ENCODE results near the gene BAHCC1. TPM values are rescaled to one million over a fixed set of nuclear protein-coding genes. Genes with fewer than 3 reads are reported as not detected.

BAHCC1 gene
- total and polyA plus RNA-seq, 10 of the 15 experiments (the other 5 are each of a cell fraction or from before 2014, with no cell fraction given), result 0.03 to 0.14 (median 0.11) TPM; not detected in 6

- H4K20me1 ChIP-seq (ENCODE audit: control insufficient read depth, insufficient read depth), result no peaks in the 10 kb centered on the region
- no peak overlapping the region for H2AFZ ChIP-seq (ENCODE audit: control insufficient read depth, low read depth, low read length)
- no TSS peak for BruUV-seq (replicated peaks)
- no peak for FAIRE-seq
- H3K27ac ChIP-seq (ENCODE audit: control insufficient read depth, insufficient read depth), result no peak overlapping the region
- in situ Hi-C loops (cut with MboI) (no loop called here), intact Hi-C loops (cut with micrococcal nuclease; ENCODE audit: unreplicated experiment) (no loop called here)
- no peaks in the 10 kb centered on the region for H3K9me3 ChIP-seq (replicated peaks; ENCODE audit: control insufficient read depth, insufficient read depth, low read length)
- H3K79me2 ChIP-seq (ENCODE audit: control insufficient read depth, insufficient read depth, low read length), result no peaks in the 10 kb centered on the region
- no peak for DNase-seq (ENCODE audit: low read depth, low spot score)
- CTCF ChIA-PET, result no interaction called here
- no peak for ATAC-seq
- H3K4me2 ChIP-seq (ENCODE audit: control insufficient read depth, insufficient read depth), result no peak overlapping the region
- no peaks in the 10 kb centered on the region for H3K36me3 ChIP-seq (ENCODE audit: control insufficient read depth in 2 of 2, insufficient read depth in 2 of 2, low read length in 1 of 2)
- POLR2A ChIA-PET, result no interaction called here
- SMC1A ChIA-PET (ENCODE audit: uncharacterized antibody, unreplicated experiment), result no interaction called here
- peaks cover 15 to 19% of the 10 kb centered on the region in 2 experiments; a peak in 3 of 4 replicates for H3K27me3 ChIP-seq (replicated peaks in 1 of 2; ENCODE audit: control insufficient read depth in 2 of 2, insufficient read depth in 2 of 2, low read length in 1 of 2)
- H3K4me1 ChIP-seq (ENCODE audit: control insufficient read depth, insufficient read depth, low read length), result no peaks in the 10 kb centered on the region
- TF ChIP-seq USF2 (IDR thresholded peaks at IDR 0.05; ENCODE audit: borderline replicate concordance, low read depth, low read length) (no peak), CBX5 (IDR thresholded peaks at IDR 0.05; ENCODE audit: low read depth) (no peak), E2F4 (IDR thresholded peaks at IDR 0.05; ENCODE audit: low read depth, low read length) (no peak), BCL3 (IDR thresholded peaks at IDR 0.05; ENCODE audit: borderline replicate concordance, insufficient read depth, low read depth, low read length, poor library complexity, severe bottlenecking) (no peak)
- WGBS (ENCODE audit: insufficient coverage, insufficient replicate concordance, low lambda C conversion rate, missing lambda C conversion rate), result 53% methylated on average over 7 of the region's 7 CpGs
- H3K4me3 ChIP-seq, result no peak overlapping the region
- H3K9ac ChIP-seq (ENCODE audit: control insufficient read depth, insufficient read depth, low read length), result no peak overlapping the region
- RAD21 ChIA-PET (ENCODE audit: unreplicated experiment), result no interaction called here
Measured at GRCh38 chr17:81384929-81385319, 10.3 kb upstream of the BAHCC1 start.
